Left lung (tissue), 10 donors: ENCODE measurements around the gene SCGN. TPM values are rescaled to one million over a fixed set of nuclear protein-coding genes. Genes with fewer than 3 reads are reported as not detected.

Experiments used
- ATAC-seq: fragments of 200-7000 bp; cut with Tn5 transposase; one replicate; pipeline ENCODE4 v1.9.1; 2020; ENCODE audit warnings: moderate library complexity
- DNase-seq, 4 donors: peaks; one replicate each; pipeline ENCODE4 v3.0.0-alpha.2; 2013 to 2020
- H3K27ac ChIP-seq, 2 donors: fragments of 200-600 bp; sonication (generic) in 1 of 2; one replicate each; pipeline versions ENCODE4 v1.5.0 to v1.8.0; 2020 to 2021
- H3K27me3 ChIP-seq, 2 donors: fragments of 200-600 bp; sonication (generic) in 1 of 2; one replicate each; pipeline versions ENCODE4 v1.5.0 to v1.8.0; 2020 to 2021
- H3K36me3 ChIP-seq, 2 donors: fragments of 200-600 bp; sonication (generic) in 1 of 2; one replicate each; pipeline versions ENCODE4 v1.5.0 to v1.8.0; 2020 to 2021
- H3K4me1 ChIP-seq, 2 donors: fragments of 200-600 bp; one replicate each; pipeline ENCODE4 v1.8.0; 2021
- H3K4me3 ChIP-seq, 2 donors: fragments of 200-600 bp; sonication (generic) in 1 of 2; one replicate each; pipeline versions ENCODE4 v1.5.0 to v1.8.0; 2020 to 2021; ENCODE audit warnings: mild to moderate bottlenecking in 1 of 2
- H3K9me3 ChIP-seq, 2 donors: fragments of 200-600 bp; sonication (generic) in 1 of 2; one replicate each; pipeline versions ENCODE4 v1.5.0 to v1.8.0; 2020 to 2021
- CTCF ChIP-seq, 2 donors: fragments of 200-600 bp; sonication (generic) in 1 of 2; IDR thresholded peaks; one replicate each; pipeline versions ENCODE4 v1.5.0 to v1.8.0; 2021; ENCODE audit warnings: antibody characterized with exemption in 2 of 2
- intact Hi-C, 2 donors: fragments of 100-400 bp; cut with DNase I; formaldehyde crosslinking; loops; one replicate each; pipeline versions ENCODE4 v1.11.2 to v1.14.2; 2022
- polyA plus RNA-seq, 6 donors: library from polyadenylated mRNA; unstranded; fragments of 120-200 nt; gene quantifications; one replicate each; pipeline ENCODE4 v1.2.1, GENCODE V29; 2013; ENCODE audit not compliant: insufficient read length in 6 of 6
- total RNA-seq, 2 donors: library from RNA; stranded (reverse); fragmentation: NEBNext Ultra II Directional; extraction: Animal tissue kit (Norgen Biotek cat#: 25700); gene quantifications; one replicate each; pipeline ENCODE4 v1.2.1, GENCODE V29; 2021
- donor health status: DM: no; HTN: yes; CAD: no.
- donor health status: DM: no; HTN: no; CAD: no.

SCGN gene
- total and polyA plus RNA-seq, 8 donors: 1.4 to 3.0 (median 1.7) TPM; not detected in 2

GRCh38 chr6:25685896-25686295, 33.9 kb downstream of the SCGN start:
- Histone ChIP-seq H3K4me1 (peaks cover 0 to 4% of the 10 kb centered on the region in 2 donors), H3K27me3 (peaks cover 0 to 2% of the 10 kb centered on the region in 2 donors), H3K9me3 (no peaks in the 10 kb centered on the region), H3K27ac (no peak overlapping the region), H3K4me3 (no peak overlapping the region), H3K36me3 (no peaks in the 10 kb centered on the region)
- ATAC-seq (no peak), DNase-seq (no peak)
- TF ChIP-seq CTCF (IDR thresholded peaks at IDR 0.05): no peak
- intact Hi-C loops: no loop called here

DNA sequence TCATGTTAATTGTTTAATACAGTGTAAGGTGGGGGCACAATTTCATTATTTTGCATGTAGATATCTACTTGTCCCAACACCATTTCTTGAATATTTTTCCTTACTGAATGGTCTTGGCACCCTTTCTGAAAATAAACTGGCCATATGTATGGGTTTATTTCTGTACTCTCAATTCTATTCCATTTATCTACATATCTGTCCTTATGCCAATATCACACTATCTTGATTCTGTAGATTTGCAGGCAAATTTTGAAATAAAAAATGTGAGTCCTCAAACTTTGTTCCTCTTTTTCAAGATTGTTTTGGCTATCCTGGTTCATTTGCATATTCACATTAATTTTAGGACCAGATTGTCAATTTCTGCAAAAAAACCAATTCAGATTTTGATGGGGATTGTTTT, 34.8 kb downstream of the SCGN start:
- Histone ChIP-seq H3K36me3 (no peaks in the 10 kb centered on the region), H3K27ac (no peak overlapping the region), H3K27me3 (no peaks in the 10 kb centered on the region), H3K9me3 (no peaks in the 10 kb centered on the region), H3K4me1 (peaks cover 0 to 4% of the 10 kb centered on the region in 2 donors), H3K4me3 (no peak overlapping the region)
- ATAC-seq (no peak), DNase-seq (no peak)
- no peak for TF ChIP-seq CTCF (IDR thresholded peaks at IDR 0.05)
- intact Hi-C loops: no loop called here

DNA sequence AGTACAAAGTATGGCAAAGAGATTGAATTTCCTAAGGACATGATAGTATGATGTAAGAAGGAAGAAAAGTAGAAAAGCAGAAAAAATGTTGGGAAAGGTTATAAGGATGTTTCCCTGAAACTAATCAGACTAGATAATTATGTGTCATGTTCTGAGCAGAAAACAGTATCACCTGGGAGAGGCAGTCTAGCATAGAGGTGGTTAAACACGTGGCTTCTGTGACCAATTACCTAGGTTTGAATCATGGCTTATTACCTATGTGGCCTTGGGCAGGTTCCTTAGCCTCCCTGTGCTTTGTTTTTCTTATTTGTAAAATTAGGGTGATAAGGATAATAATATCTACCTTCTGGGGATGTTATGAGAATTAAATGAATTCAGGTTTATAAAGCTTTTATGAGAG, 38.0 kb downstream of the SCGN start:
- Histone ChIP-seq H3K9me3 (no peaks in the 10 kb centered on the region), H3K4me1 (peaks cover 0 to 1% of the 10 kb centered on the region in 2 donors), H3K4me3 (no peak overlapping the region), H3K27me3 (peaks cover 0 to 5% of the 10 kb centered on the region in 2 donors), H3K36me3 (no peaks in the 10 kb centered on the region), H3K27ac (no peak overlapping the region)
- intact Hi-C loops: no loop called here
- ATAC-seq (peak; percentile 18), DNase-seq (no peak)
- TF ChIP-seq CTCF (IDR thresholded peaks at IDR 0.05): no peak

- H3K4me1 ChIP-seq: no peaks in the 10 kb centered on the region
- no peak for TF ChIP-seq CTCF (IDR thresholded peaks at IDR 0.05)
- no peaks in the 10 kb centered on the region for H3K36me3 ChIP-seq
- intact Hi-C loops: no loop called here
- DNase-seq (no peak), ATAC-seq (no peak)
- no peaks in the 10 kb centered on the region for H3K9me3 ChIP-seq
- no peak overlapping the region for H3K27ac ChIP-seq
- H3K4me3 ChIP-seq: no peak overlapping the region
- peaks cover 0 to 5% of the 10 kb centered on the region in 2 donors for H3K27me3 ChIP-seq
Measured at GRCh38 chr6:25691894-25692293, 39.9 kb downstream of the SCGN start.

DNA sequence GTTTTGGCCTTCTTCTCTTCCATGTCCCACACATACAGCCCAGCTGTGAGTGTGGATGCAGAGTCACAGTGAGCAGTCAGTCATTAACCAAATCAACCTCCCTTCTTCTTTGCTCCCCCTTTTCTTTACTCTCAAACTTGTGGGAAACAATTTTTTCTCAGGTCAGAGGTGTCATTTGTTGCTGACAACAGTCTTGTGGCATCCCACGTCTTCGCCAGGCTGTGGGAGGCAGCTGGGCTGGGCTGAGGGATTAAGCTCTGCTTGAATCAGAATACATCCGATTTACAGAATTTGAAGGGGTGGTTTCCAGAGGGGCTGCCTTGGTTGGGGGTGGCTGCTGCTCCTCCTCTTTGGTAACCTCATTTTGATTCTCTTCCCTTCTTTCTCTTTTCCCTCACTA, 40.5 kb downstream of the SCGN start:
- ATAC-seq: no peak
- DNase-seq: no peak
- H3K4me3 ChIP-seq: no peak overlapping the region
- H3K27me3 ChIP-seq: peaks cover 0 to 5% of the 10 kb centered on the region in 2 donors
- no peak overlapping the region for H3K27ac ChIP-seq
- no peaks in the 10 kb centered on the region for H3K4me1 ChIP-seq
- H3K9me3 ChIP-seq: no peaks in the 10 kb centered on the region
- TF ChIP-seq CTCF (IDR thresholded peaks at IDR 0.05): no peak
- intact Hi-C loops: no loop called here
- no peaks in the 10 kb centered on the region for H3K36me3 ChIP-seq
